ENCODE results near the gene CAMTA1. TPM values are rescaled to one million over a fixed set of nuclear protein-coding genes. Genes with fewer than 3 reads are reported as not detected.

CAMTA1 gene
- total RNA-seq, 1 experiment from 2014 or later, result 118 TPM

DNA sequence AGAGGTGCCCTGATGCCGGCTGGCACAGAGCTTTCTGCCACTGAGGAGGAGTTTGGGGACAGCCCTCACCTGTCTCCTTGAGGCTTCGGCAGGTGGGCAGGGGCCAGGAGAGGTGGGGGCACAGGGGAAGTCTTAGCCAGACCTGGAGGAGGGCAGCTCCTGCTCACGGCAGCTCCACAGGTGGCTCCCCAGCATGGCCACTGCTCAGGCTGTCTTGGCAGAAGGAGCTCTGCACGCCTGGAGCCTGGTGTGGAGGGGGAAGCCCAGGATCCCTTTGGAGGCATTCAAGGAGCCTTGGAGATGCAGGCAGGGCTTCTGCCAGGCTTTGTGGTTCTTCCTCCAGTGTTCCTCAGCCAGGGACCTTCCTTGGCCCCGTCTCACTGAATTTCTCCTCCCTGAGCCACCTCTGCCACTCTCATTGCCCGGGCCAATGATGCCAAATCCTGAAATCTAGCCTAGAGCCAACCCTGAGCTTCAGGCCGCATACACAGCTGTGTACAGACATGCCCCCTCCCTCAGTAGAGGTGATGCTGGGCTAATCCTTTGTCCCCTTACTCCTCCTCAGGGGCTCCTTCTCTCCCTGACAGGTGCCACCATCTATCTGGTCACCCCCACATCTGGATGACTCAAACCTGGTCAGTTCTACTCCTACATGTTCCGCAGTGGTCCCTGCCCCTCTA, 734.1 kb downstream of the CAMTA1 start:
- no peak overlapping the region for H2AFZ ChIP-seq (ENCODE audit: low read length)
- no peaks in the 10 kb centered on the region for H3K79me2 ChIP-seq (ENCODE audit: low read length)
- H3K27ac ChIP-seq (ENCODE audit: low read length), result no peak overlapping the region
- H3K9ac ChIP-seq (ENCODE audit: low read length), result no peak overlapping the region
- H4K20me1 ChIP-seq (ENCODE audit: insufficient read depth, low read depth, low read length), result no peaks in the 10 kb centered on the region
- no peaks in the 10 kb centered on the region for H3K9me2 ChIP-seq (replicated peaks; ENCODE audit: insufficient read depth, low read length)
- no peak for DNase-seq
- H3K4me2 ChIP-seq (ENCODE audit: low read depth, low read length, poor library complexity, severe bottlenecking), result no peak overlapping the region
- H3K4me3 ChIP-seq (ENCODE audit: low read length), result no peak overlapping the region
- H3K27me3 ChIP-seq (ENCODE audit: low read length), result no peaks in the 10 kb centered on the region; the same call in 1 of the 2 replicates
- H3K36me3 ChIP-seq (ENCODE audit: insufficient read depth, low read length), result no peaks in the 10 kb centered on the region
- no peaks in the 10 kb centered on the region for H3K9me3 ChIP-seq (ENCODE audit: low read length)
- no peaks in the 10 kb centered on the region for H3K4me1 ChIP-seq (ENCODE audit: low read length)

DNA sequence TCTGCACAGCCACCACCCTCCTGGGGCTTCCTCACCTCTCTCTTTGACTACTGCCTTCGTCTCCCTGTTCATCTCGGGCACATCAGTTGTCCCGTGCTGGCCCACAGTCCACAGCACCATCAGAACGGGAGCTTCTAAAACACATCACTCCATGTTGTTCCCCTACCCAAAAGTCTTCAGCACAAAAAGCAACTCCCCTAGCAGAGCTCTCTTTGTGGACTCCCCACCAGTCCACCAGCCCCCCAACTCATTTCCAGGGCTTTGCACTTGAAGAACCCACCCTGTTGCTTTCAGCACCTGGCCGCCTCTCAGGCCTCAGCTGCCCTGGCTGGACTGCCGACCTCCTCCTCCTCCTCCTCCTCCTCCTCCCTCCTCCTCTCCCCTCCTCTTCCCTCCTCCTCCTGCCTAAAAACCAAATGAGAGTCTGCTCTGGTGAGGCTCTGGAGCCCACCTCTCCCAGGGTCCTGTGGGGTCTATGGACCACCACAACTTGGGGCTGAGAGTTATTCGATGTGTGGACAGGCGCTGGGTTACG, 734.7 kb downstream of the CAMTA1 start:
- Histone ChIP-seq H3K4me3 (ENCODE audit: low read length) (no peak overlapping the region), H3K4me1 (ENCODE audit: low read length) (no peaks in the 10 kb centered on the region), H3K79me2 (ENCODE audit: low read length) (no peaks in the 10 kb centered on the region), H3K9ac (ENCODE audit: low read length) (no peak overlapping the region), H2AFZ (ENCODE audit: low read length) (no peak overlapping the region), H3K36me3 (ENCODE audit: insufficient read depth, low read length) (no peaks in the 10 kb centered on the region), H3K9me2 (replicated peaks; ENCODE audit: insufficient read depth, low read length) (no peaks in the 10 kb centered on the region), H4K20me1 (ENCODE audit: insufficient read depth, low read depth, low read length) (no peaks in the 10 kb centered on the region), H3K27ac (ENCODE audit: low read length) (no peak overlapping the region), H3K27me3 (ENCODE audit: low read length) (no peaks in the 10 kb centered on the region; the same call in 1 of the 2 replicates), H3K9me3 (ENCODE audit: low read length) (no peaks in the 10 kb centered on the region), H3K4me2 (ENCODE audit: low read depth, low read length, poor library complexity, severe bottlenecking) (no peak overlapping the region)
- no peak for DNase-seq

DNA sequence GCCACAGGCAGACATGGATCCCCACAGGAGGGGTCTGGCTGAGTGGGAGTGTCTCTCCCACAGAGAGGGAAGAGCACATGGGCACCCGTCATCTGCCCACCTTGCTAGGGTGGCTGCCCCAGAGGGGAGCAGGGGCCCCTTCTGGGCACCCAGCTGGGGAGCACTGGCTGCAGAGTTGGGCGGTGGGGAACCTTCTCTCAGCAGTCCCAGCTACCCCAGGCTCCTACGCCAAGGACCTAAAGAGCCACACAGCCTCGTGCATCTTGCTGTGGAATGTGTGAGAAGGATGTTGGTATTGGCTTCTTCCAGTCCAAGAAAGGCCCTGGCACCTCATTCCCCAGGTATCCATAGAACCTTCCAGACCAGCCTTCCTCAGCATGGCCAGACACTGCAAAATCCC, 735.2 kb downstream of the CAMTA1 start:
- Histone ChIP-seq H3K36me3 (ENCODE audit: insufficient read depth, low read length) (no peaks in the 10 kb centered on the region), H3K4me3 (ENCODE audit: low read length) (no peak overlapping the region), H3K27me3 (ENCODE audit: low read length) (no peaks in the 10 kb centered on the region; the same call in 1 of the 2 replicates), H3K9me2 (replicated peaks; ENCODE audit: insufficient read depth, low read length) (no peaks in the 10 kb centered on the region), H3K4me2 (ENCODE audit: low read depth, low read length, poor library complexity, severe bottlenecking) (no peak overlapping the region), H2AFZ (ENCODE audit: low read length) (no peak overlapping the region), H3K27ac (ENCODE audit: low read length) (no peak overlapping the region), H3K9ac (ENCODE audit: low read length) (no peak overlapping the region), H3K9me3 (ENCODE audit: low read length) (no peaks in the 10 kb centered on the region), H4K20me1 (ENCODE audit: insufficient read depth, low read depth, low read length) (no peaks in the 10 kb centered on the region), H3K79me2 (ENCODE audit: low read length) (no peaks in the 10 kb centered on the region), H3K4me1 (ENCODE audit: low read length) (no peaks in the 10 kb centered on the region)
- no peak for DNase-seq

DNA sequence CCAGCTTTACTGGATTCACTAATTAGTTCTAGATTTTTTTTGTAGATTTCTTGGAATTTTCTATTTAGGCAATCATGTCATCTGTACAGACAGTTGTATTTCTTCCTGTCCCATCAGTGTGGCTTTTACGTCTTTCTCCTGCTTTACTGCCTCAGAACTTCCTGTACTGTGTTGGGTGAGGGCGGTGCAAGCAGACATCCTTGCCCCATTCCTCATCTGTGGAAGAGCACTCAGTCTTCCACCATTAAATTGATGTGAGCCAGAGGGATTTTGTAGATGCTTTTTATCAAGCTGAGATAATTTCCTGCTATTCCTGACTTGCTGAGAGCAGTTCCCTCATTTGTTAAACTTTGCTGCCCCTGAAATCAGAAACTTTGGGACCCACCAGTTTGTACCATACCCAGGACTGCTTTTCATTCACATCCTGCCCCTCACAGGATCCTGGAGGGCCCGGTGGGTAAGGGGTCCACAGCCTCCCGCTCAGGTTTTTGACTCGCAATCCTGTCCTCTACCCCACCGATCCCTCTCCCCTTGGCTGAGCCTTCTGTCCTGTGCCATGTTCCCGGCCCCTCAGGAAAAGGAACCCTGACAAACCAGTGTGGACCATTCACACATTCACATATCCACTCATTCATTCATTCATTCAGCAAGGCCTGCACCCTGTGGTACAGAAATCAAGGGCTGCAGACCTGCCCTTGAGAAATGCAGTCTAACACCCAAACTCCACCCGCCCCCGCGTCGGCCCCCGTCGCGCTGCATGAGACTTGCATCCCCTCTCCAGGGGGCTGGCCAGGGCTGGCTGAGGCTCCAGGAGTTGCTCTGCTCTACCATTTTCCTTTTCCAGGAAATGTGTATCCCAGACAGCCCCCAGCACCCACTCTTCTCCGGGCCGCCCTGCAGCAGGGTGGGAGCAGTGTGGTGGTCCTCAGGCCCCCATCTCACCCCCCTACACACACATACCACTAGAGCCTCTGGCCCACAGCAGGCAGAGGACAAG, 739.4 kb downstream of the CAMTA1 start:
- Histone ChIP-seq H3K4me3 (ENCODE audit: low read length) (no peak overlapping the region), H3K9me2 (replicated peaks; ENCODE audit: insufficient read depth, low read length) (no peaks in the 10 kb centered on the region), H3K36me3 (ENCODE audit: insufficient read depth, low read length) (no peaks in the 10 kb centered on the region), H3K27ac (ENCODE audit: low read length) (no peak overlapping the region), H3K9me3 (ENCODE audit: low read length) (no peaks in the 10 kb centered on the region), H3K4me1 (ENCODE audit: low read length) (no peaks in the 10 kb centered on the region), H2AFZ (ENCODE audit: low read length) (no peak overlapping the region), H3K4me2 (ENCODE audit: low read depth, low read length, poor library complexity, severe bottlenecking) (no peak overlapping the region), H3K9ac (ENCODE audit: low read length) (no peak overlapping the region), H3K27me3 (ENCODE audit: low read length) (no peaks in the 10 kb centered on the region; the same call in 1 of the 2 replicates), H4K20me1 (ENCODE audit: insufficient read depth, low read depth, low read length) (no peaks in the 10 kb centered on the region), H3K79me2 (ENCODE audit: low read length) (no peaks in the 10 kb centered on the region)
- no peak for DNase-seq

DNA sequence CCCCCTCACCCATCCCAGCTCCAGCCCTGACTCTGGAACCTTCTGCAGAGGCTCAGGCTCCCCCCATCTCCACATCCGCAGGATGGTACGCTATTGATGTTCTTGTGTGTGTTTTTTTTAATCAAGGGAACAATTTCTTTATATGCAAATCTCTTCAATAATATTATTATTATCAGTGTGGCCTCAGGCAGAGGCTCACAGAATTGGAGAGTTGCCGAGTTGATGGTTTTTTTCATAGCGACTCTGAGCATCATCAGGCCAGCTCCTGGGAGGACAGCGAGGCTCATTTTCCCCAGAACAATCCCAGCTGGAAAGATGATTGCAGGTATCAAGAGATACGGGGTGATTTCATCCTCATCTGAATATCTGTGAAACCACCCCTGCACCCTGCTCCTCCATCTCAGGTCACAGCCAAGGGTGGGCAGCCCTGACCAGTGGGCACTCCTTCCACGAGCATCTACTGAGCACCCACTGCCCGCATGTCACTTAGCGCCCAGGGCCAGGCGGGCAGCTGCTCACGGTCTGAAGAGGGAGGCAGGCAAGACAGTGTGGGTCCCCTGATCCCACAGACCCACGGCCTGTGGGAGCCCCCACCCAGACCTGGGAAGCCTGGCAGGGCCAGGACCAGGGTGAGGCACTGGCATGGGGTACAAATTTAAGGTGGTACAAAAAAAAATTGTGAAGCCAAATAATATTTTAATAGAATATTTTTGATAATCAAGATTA, 740.2 kb downstream of the CAMTA1 start:
- no peaks in the 10 kb centered on the region for H3K9me3 ChIP-seq (ENCODE audit: low read length)
- H3K4me1 ChIP-seq (ENCODE audit: low read length), result no peaks in the 10 kb centered on the region
- no peak overlapping the region for H3K4me3 ChIP-seq (ENCODE audit: low read length)
- H3K4me2 ChIP-seq (ENCODE audit: low read depth, low read length, poor library complexity, severe bottlenecking), result no peak overlapping the region
- no peak for DNase-seq
- H3K9ac ChIP-seq (ENCODE audit: low read length), result no peak overlapping the region
- no peak overlapping the region for H2AFZ ChIP-seq (ENCODE audit: low read length)
- H3K79me2 ChIP-seq (ENCODE audit: low read length), result no peaks in the 10 kb centered on the region
- H3K36me3 ChIP-seq (ENCODE audit: insufficient read depth, low read length), result no peaks in the 10 kb centered on the region
- H4K20me1 ChIP-seq (ENCODE audit: insufficient read depth, low read depth, low read length), result no peaks in the 10 kb centered on the region
- H3K27me3 ChIP-seq (ENCODE audit: low read length), result no peaks in the 10 kb centered on the region; the same call in 1 of the 2 replicates
- H3K9me2 ChIP-seq (replicated peaks; ENCODE audit: insufficient read depth, low read length), result no peaks in the 10 kb centered on the region
- no peak overlapping the region for H3K27ac ChIP-seq (ENCODE audit: low read length)

DNA sequence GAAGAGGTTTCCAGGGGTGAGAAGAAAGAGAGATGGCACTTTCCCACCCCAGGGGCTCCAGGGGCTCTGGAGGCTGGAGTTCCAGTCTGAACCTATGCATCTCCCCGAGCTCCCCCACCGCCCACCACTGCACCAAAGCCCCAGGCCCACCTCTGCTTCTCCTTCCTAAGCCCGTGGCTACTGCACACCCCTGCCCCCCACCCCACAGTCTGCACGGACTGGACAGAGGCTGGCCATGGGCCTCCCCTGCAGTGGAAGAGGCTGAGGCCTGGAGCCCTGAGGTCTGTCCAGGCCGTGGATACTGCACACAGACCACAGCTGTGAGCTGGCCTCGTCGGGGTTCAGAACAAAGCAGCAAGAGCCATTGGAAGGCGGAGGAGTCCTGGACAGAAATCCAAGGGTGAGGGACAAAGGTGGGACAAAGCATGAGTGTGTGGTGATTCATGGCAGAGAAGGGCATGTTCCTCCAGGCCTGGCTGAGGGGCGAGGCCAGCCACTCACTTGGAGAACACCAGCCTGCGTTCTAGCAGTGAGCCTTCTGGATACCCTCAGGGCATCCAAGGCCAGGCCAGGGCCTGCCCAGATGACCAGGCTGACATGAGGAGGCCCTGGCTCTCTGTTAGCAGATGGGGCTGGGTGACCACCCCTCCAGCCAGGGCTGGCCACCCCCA, 741.1 kb downstream of the CAMTA1 start:
- no peak overlapping the region for H3K9ac ChIP-seq (ENCODE audit: low read length)
- no peaks in the 10 kb centered on the region for H3K36me3 ChIP-seq (ENCODE audit: insufficient read depth, low read length)
- no peak for DNase-seq
- H3K9me3 ChIP-seq (ENCODE audit: low read length), result no peaks in the 10 kb centered on the region
- no peaks in the 10 kb centered on the region for H3K79me2 ChIP-seq (ENCODE audit: low read length)
- no peak overlapping the region for H3K27ac ChIP-seq (ENCODE audit: low read length)
- H2AFZ ChIP-seq (ENCODE audit: low read length), result no peak overlapping the region
- no peaks in the 10 kb centered on the region; the same call in 1 of the 2 replicates for H3K27me3 ChIP-seq (ENCODE audit: low read length)
- no peaks in the 10 kb centered on the region for H4K20me1 ChIP-seq (ENCODE audit: insufficient read depth, low read depth, low read length)
- no peak overlapping the region for H3K4me3 ChIP-seq (ENCODE audit: low read length)
- no peaks in the 10 kb centered on the region for H3K4me1 ChIP-seq (ENCODE audit: low read length)
- H3K9me2 ChIP-seq (replicated peaks; ENCODE audit: insufficient read depth, low read length), result no peaks in the 10 kb centered on the region
- no peak overlapping the region for H3K4me2 ChIP-seq (ENCODE audit: low read depth, low read length, poor library complexity, severe bottlenecking)

DNA sequence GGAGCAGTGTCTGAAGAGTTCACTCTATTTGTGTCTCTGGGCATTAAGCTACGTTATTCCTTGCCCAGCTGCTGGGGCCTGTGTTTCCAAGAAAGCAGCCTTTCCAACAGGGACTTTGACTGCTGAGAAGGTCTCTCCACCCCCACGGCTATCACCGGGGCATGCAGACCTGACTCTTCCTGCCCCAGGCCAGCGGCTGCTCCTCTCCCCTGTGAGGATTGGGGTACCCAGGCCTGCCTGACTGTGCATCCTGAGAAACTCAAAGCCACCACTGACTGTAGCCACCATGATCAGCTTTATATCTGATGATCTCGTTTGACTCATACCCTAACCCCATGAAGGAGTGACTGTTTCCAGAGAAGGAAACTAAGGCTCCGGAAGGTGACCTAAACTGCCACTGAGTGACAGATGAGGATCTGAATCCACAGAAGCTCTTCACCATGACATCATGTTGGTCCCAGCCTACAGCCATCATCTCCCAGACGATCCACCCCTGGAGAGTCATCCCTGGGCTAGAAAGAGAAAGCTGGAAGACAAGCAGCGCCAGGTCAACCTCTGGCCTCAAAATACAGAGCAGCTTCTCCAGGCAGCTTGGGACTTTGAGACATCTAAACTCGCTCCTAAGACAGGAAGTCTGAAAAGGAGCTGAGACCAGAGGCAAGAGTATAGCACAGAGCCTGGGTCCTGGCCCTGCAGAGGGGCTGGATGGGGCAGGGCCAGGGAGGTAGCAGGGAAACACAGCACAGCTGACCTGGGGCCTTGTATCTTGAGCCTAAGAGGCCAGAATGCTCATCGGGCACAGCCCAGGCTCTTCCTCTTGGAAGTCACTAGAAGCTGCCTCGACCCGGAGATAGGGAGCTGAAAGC, 741.8 kb downstream of the CAMTA1 start:
- Histone ChIP-seq H3K9ac (ENCODE audit: low read length) (no peak overlapping the region), H3K4me2 (ENCODE audit: low read depth, low read length, poor library complexity, severe bottlenecking) (no peak overlapping the region), H3K9me2 (replicated peaks; ENCODE audit: insufficient read depth, low read length) (no peaks in the 10 kb centered on the region), H2AFZ (ENCODE audit: low read length) (no peak overlapping the region), H3K27me3 (ENCODE audit: low read length) (no peaks in the 10 kb centered on the region; the same call in 1 of the 2 replicates), H4K20me1 (ENCODE audit: insufficient read depth, low read depth, low read length) (no peaks in the 10 kb centered on the region), H3K4me1 (ENCODE audit: low read length) (no peaks in the 10 kb centered on the region), H3K9me3 (ENCODE audit: low read length) (no peaks in the 10 kb centered on the region), H3K79me2 (ENCODE audit: low read length) (no peaks in the 10 kb centered on the region), H3K4me3 (ENCODE audit: low read length) (no peak overlapping the region), H3K27ac (ENCODE audit: low read length) (no peak overlapping the region), H3K36me3 (ENCODE audit: insufficient read depth, low read length) (no peaks in the 10 kb centered on the region)
- DNase-seq, result no peak
